Keratinocyte (primary cell): ENCODE data around the gene OR10R2. TPM values are rescaled to one million over a fixed set of nuclear protein-coding genes. Genes with fewer than 3 reads are reported as not detected.

ENCODE experiments used
- DNase-seq: peaks from one replicate; pipeline ENCODE4 v3.0.0-alpha.2; 2011; ENCODE audit warnings: low read depth, missing footprints, low spot score
- FAIRE-seq: peaks from 2 replicates; lab custom pipeline; 2011; peaks lifted over from hg19 to GRCh38; lab: Jason Lieb, UNC
- H2AFZ ChIP-seq: 2 replicates; pipeline ENCODE4 v1.6.0; 2012; ENCODE audit warnings: low read length, control low read depth, inconsistent platforms; ENCODE audit not compliant: control insufficient read depth
- H3K27ac ChIP-seq: 2 replicates; pipeline ENCODE4 v1.5.1; 2011; ENCODE audit warnings: low read length; ENCODE audit not compliant: control insufficient read depth, insufficient read depth
- H3K27me3 ChIP-seq: 3 replicates; pipeline ENCODE4 v1.6.0; 2011; ENCODE audit warnings: low read length; ENCODE audit not compliant: control insufficient read depth, insufficient read depth; ENCODE audit errors: extremely low read depth
- H3K36me3 ChIP-seq, 2 experiments: 2 replicates in 1 of 2; 3 replicates in 1 of 2; pipeline ENCODE4 v1.5.1; 2011; ENCODE audit warnings: low read length in 2 of 2, mild to moderate bottlenecking in 1 of 2; ENCODE audit not compliant: control insufficient read depth in 2 of 2, insufficient read depth in 2 of 2; ENCODE audit errors: extremely low read depth in 1 of 2
- H3K4me1 ChIP-seq: 3 replicates; pipeline ENCODE4 v1.5.1; 2011; ENCODE audit warnings: low read length; ENCODE audit not compliant: control insufficient read depth, insufficient read depth; ENCODE audit errors: extremely low read depth
- H3K4me2 ChIP-seq: 3 replicates; pipeline ENCODE4 v1.6.0; 2011; ENCODE audit warnings: low read depth, low read length; ENCODE audit not compliant: control insufficient read depth, insufficient read depth; ENCODE audit errors: extremely low read depth
- H3K4me3 ChIP-seq, 3 experiments: fragments of 200-600 bp in 1 of 3; sonication (generic) in 1 of 3; 2 replicates in 2 of 3; 3 replicates in 1 of 3; pipeline ENCODE4 v1.5.1; 2011 to 2016; ENCODE audit warnings: low read length in 3 of 3, mild to moderate bottlenecking in 3 of 3, control low read depth in 2 of 3, inconsistent platforms in 1 of 3, low read depth in 1 of 3, mixed read lengths in 1 of 3, mixed run types in 1 of 3, moderate library complexity in 1 of 3; ENCODE audit not compliant: control insufficient read depth in 2 of 3, insufficient read depth in 2 of 3; ENCODE audit errors: extremely low read depth in 1 of 3
- H3K79me2 ChIP-seq: 2 replicates; pipeline ENCODE4 v1.6.0; 2012; ENCODE audit warnings: low read length; ENCODE audit not compliant: control insufficient read depth, insufficient read depth
- H3K9ac ChIP-seq: 3 replicates; pipeline ENCODE4 v1.6.0; 2011; ENCODE audit warnings: low read length; ENCODE audit not compliant: control insufficient read depth, insufficient read depth; ENCODE audit errors: extremely low read depth
- H3K9me1 ChIP-seq: 3 replicates; pipeline ENCODE4 v1.6.0; 2011; ENCODE audit warnings: low read length; ENCODE audit not compliant: control insufficient read depth, insufficient read depth; ENCODE audit errors: extremely low read depth
- H3K9me3 ChIP-seq: 2 replicates; pipeline ENCODE4 v1.5.1; 2012; ENCODE audit warnings: low read depth, low read length; ENCODE audit not compliant: control insufficient read depth
- H4K20me1 ChIP-seq: 3 replicates; pipeline ENCODE4 v1.6.0; 2011; ENCODE audit warnings: low read length; ENCODE audit not compliant: control insufficient read depth, insufficient read depth; ENCODE audit errors: extremely low read depth
- CTCF ChIP-seq, 3 experiments: IDR thresholded peaks in 1 of 3; conservative IDR thresholded peaks in 1 of 3; optimal IDR thresholded peaks in 1 of 3; 2 replicates in 2 of 3; 3 replicates in 1 of 3; pipeline versions ENCODE3 to v1.5.1; 2011; ENCODE audit warnings: low read length in 3 of 3, mild to moderate bottlenecking in 3 of 3, moderate library complexity in 2 of 3, control low read depth in 1 of 3, inconsistent platforms in 1 of 3; ENCODE audit not compliant: insufficient read depth in 2 of 3; ENCODE audit errors: extremely low read depth in 1 of 3
- EZH2 ChIP-seq: IDR thresholded peaks from one replicate; pipeline ENCODE4 v1.6.1; 2012; ENCODE audit warnings: inconsistent platforms, mild to moderate bottlenecking, low read length, moderate library complexity
- dilution Hi-C: fragments of 300-500 bp; cut with MboI; formaldehyde crosslinking; loops from one replicate; pipeline ENCODE4 v1.7.0; 2020; ENCODE audit warnings: low sequenced_read_pairs; ENCODE audit not compliant: extremely low pct_ligation_motif_present
- polyA plus RNA-seq, 5 experiments: library from polyadenylated mRNA; depleted of rRNA in 3 of 5; stranded (reverse) in 3 of 5; stranded (forward) in 1 of 5; unstranded in 1 of 5; fragments of >200 nt; gene quantifications; 1 replicate in 1 of 5; 2 replicates in 3 of 5; 3 replicates in 1 of 5; pipeline versions ENCODE4 v1.2.1 to v1.2.3, GENCODE V29; 2011 to 2012; ENCODE audit warnings: missing spikeins in 2 of 5, low read depth in 1 of 5, low replicate concordance in 1 of 5

Gene OR10R2
- polyA plus RNA-seq, 1 donor (not counting 4 experiments of a cell fraction or from before 2014, with no cell fraction given) = not detected

- dilution Hi-C loops = no loop called here
- Histone ChIP-seq H2AFZ (no peak overlapping the region), H3K9me3 (no peaks in the 10 kb centered on the region), H4K20me1 (no peaks in the 10 kb centered on the region), H3K9me1 (no peaks in the 10 kb centered on the region), H3K9ac (no peak overlapping the region), H3K4me3 (no peak overlapping the region), H3K79me2 (no peaks in the 10 kb centered on the region), H3K4me2 (no peak overlapping the region), H3K4me1 (no peaks in the 10 kb centered on the region), H3K27me3 (no peaks in the 10 kb centered on the region), H3K36me3 (no peaks in the 10 kb centered on the region), H3K27ac (no peak overlapping the region)
- DNase-seq = no peak
- no peak for FAIRE-seq
- TF ChIP-seq CTCF (optimal IDR thresholded peaks at IDR 0.05 in 1 of 3, IDR thresholded peaks at IDR 0.05 in 1 of 3, conservative IDR thresholded peaks at IDR 0.05 in 1 of 3; ENCODE audit: extremely low read depth in 1 of 3, insufficient read depth in 2 of 3, low read length in 3 of 3) (peak; percentile 45 to 64 (median 61)), EZH2 (no peak)
Measured at GRCh38 chr1:158506369-158506987, 34.5 kb downstream of the OR10R2 start.

- H3K4me2 ChIP-seq = no peak overlapping the region
Measured at GRCh38 chr1:158507511-158507910, 35.5 kb downstream of the OR10R2 start.

More at GRCh38 chr1:158507511-158507910, 35.5 kb downstream of the OR10R2 start:
- Histone ChIP-seq H2AFZ (no peak overlapping the region), H3K36me3 (no peaks in the 10 kb centered on the region), H3K9me1 (no peaks in the 10 kb centered on the region), H4K20me1 (no peaks in the 10 kb centered on the region), H3K27ac (no peak overlapping the region), H3K9ac (no peak overlapping the region), H3K9me3 (no peaks in the 10 kb centered on the region), H3K4me3 (no peak overlapping the region), H3K27me3 (no peaks in the 10 kb centered on the region), H3K79me2 (no peaks in the 10 kb centered on the region), H3K4me1 (no peaks in the 10 kb centered on the region)
- DNase-seq = no peak
- dilution Hi-C loops = no loop called here
- no peak for FAIRE-seq
- TF ChIP-seq CTCF (optimal IDR thresholded peaks at IDR 0.05 in 1 of 3, IDR thresholded peaks at IDR 0.05 in 1 of 3, conservative IDR thresholded peaks at IDR 0.05 in 1 of 3; ENCODE audit: extremely low read depth in 1 of 3, insufficient read depth in 2 of 3, low read length in 3 of 3) = no peak
- TF ChIP-seq EZH2 = no peak
